SU-DHL-6 (cell line): ENCODE data around the gene CHURC1.

ENCODE experiments used
- CTCF ChIP-seq: fragments of 200-600 bp; sonication (generic); IDR thresholded peaks from one replicate; pipeline ENCODE4 v1.5.1; 2017; ENCODE audit warnings: antibody characterized with exemption, mild to moderate bottlenecking, low read length, moderate library complexity; ENCODE audit not compliant: insufficient read depth, poor library complexity, severe bottlenecking
- EZH2phosphoT487 ChIP-seq: fragments of 200-600 bp; sonication (generic), shearing (Covaris generic); conservative IDR thresholded peaks from 2 replicates; pipeline ENCODE4 v1.6.1; 2018; ENCODE audit warnings: mild to moderate bottlenecking, antibody characterized with exemption, low read length, moderate library complexity, mixed read lengths

GRCh38 chr14:64899958-64900357 lies 14.3 kb upstream of the CHURC1 start:
- TF ChIP-seq CTCF (no peak), EZH2phosphoT487 (no peak)
